Uterus (tissue), 4 donors: ENCODE measurements around the gene SORL1. TPM values are rescaled to one million over a fixed set of nuclear protein-coding genes. Genes with fewer than 3 reads are reported as not detected.

ENCODE experiments used
- DNase-seq, 2 donors: peaks; one replicate each; pipeline ENCODE4 v3.0.0-alpha.2; 2019 to 2020
- H3K27ac ChIP-seq, 2 donors: fragments of 200-600 bp; sonication (generic); 1 replicate in 1 of 2; 2 replicates in 1 of 2; pipeline ENCODE4 v1.5.1; 2016 to 2018
- H3K27me3 ChIP-seq, 2 donors: fragments of 200-600 bp; sonication (generic); one replicate each; pipeline ENCODE4 v1.5.1; 2018 to 2019; ENCODE audit warnings: control low read depth in 1 of 2
- H3K36me3 ChIP-seq, 2 donors: fragments of 200-600 bp; sonication (generic); one replicate each; pipeline ENCODE4 v1.5.1; 2019; ENCODE audit warnings: control low read depth in 1 of 2
- H3K4me1 ChIP-seq, 2 donors: fragments of 200-600 bp; sonication (generic); one replicate each; pipeline ENCODE4 v1.5.1; 2018 to 2019; ENCODE audit warnings: control low read depth in 1 of 2
- H3K4me3 ChIP-seq, 2 donors: fragments of 200-600 bp; sonication (generic); 1 replicate in 1 of 2; 2 replicates in 1 of 2; pipeline ENCODE4 v1.5.1; 2018 to 2019; ENCODE audit warnings: mild to moderate bottlenecking in 1 of 2
- H3K9me3 ChIP-seq, 2 donors: fragments of 200-600 bp; sonication (generic); one replicate each; pipeline ENCODE4 v1.5.1; 2019; ENCODE audit warnings: control low read depth in 1 of 2
- POLR2A ChIP-seq, 2 donors: fragments of 450-650 bp; IDR thresholded peaks; one replicate each; pipeline ENCODE4 v1.6.1; 2016; ENCODE audit warnings: antibody characterized with exemption in 2 of 2, mild to moderate bottlenecking in 1 of 2, moderate library complexity in 1 of 2
- intact Hi-C: fragments of 100-400 bp; cut with DNase I; formaldehyde crosslinking; loops from one replicate; pipeline ENCODE4 v1.15.1; 2023; ENCODE audit warnings: low total_unique reads
- total RNA-seq, 4 donors: library from RNA; depleted of rRNA in 3 of 4; stranded (reverse); fragments of >200 nt in 3 of 4; gene quantifications; one replicate each; pipeline versions ENCODE4 v1.1.0 to v1.2.4, GENCODE V29; 2014 to 2023
- TF ChIP-seq, protein P1 (sequence below), 4 experiments: fragments of 200-600 bp in 2 of 4; fragments of 450-650 bp in 2 of 4; sonication (generic) in 2 of 4; IDR thresholded peaks; one replicate each; pipeline ENCODE4 v1.5.1; 2016 to 2019; ENCODE audit warnings: antibody characterized with exemption in 4 of 4, mild to moderate bottlenecking in 2 of 4, moderate library complexity in 1 of 4
- donor health status: DM: yes; HTN: yes; CAD: no.

SORL1 gene
- total RNA-seq, 4 donors from 2014 or later, result 7.6 to 42.6 (median 17.2) TPM

DNA sequence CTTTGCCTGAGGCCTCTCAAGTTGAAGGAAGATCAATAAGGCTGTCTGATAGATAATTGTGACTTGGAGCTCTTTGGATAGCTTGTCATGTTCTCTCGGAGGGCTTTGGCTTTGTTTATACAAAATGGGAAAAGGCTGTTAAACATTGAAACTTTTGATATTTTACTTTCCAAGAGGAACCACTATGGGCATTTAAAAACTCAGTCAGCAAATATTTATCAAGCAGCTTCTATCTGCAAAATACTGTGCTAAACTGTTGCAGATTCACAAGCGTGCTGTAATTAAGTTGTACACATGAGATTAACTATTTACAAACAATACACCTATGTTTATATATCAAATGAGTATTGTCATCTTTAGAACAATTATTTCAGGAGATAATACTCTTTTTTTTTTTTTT lies 34.5 kb upstream of the SORL1 start:
- H3K4me1 ChIP-seq, result no peaks in the 10 kb centered on the region
- H3K27ac ChIP-seq, result no peak overlapping the region
- no peak overlapping the region for H3K4me3 ChIP-seq

GRCh38 chr11:121418625-121419114 lies 33.4 kb upstream of the SORL1 start:
- intact Hi-C loops, result no loop called here
- no peak for TF ChIP-seq POLR2A (IDR thresholded peaks at IDR 0.05)
- TF ChIP-seq, protein P1, sequence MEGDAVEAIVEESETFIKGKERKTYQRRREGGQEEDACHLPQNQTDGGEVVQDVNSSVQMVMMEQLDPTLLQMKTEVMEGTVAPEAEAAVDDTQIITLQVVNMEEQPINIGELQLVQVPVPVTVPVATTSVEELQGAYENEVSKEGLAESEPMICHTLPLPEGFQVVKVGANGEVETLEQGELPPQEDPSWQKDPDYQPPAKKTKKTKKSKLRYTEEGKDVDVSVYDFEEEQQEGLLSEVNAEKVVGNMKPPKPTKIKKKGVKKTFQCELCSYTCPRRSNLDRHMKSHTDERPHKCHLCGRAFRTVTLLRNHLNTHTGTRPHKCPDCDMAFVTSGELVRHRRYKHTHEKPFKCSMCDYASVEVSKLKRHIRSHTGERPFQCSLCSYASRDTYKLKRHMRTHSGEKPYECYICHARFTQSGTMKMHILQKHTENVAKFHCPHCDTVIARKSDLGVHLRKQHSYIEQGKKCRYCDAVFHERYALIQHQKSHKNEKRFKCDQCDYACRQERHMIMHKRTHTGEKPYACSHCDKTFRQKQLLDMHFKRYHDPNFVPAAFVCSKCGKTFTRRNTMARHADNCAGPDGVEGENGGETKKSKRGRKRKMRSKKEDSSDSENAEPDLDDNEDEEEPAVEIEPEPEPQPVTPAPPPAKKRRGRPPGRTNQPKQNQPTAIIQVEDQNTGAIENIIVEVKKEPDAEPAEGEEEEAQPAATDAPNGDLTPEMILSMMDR (IDR thresholded peaks at IDR 0.05), result no peak
- Histone ChIP-seq H3K36me3 (no peaks in the 10 kb centered on the region), H3K4me3 (no peak overlapping the region), H3K27me3 (no peaks in the 10 kb centered on the region), H3K9me3 (no peaks in the 10 kb centered on the region), H3K27ac (no peak overlapping the region), H3K4me1 (no peaks in the 10 kb centered on the region)
- DNase-seq, result no peak

More for the DNA sequence above, 34.5 kb upstream of the SORL1 start:
- TF ChIP-seq, protein P1 (IDR thresholded peaks at IDR 0.05), result no peak
- TF ChIP-seq POLR2A (IDR thresholded peaks at IDR 0.05), result no peak
- Histone ChIP-seq H3K36me3 (no peaks in the 10 kb centered on the region), H3K9me3 (no peaks in the 10 kb centered on the region), H3K27me3 (no peaks in the 10 kb centered on the region)
- no peak for DNase-seq
- intact Hi-C loops, result no loop called here

DNA sequence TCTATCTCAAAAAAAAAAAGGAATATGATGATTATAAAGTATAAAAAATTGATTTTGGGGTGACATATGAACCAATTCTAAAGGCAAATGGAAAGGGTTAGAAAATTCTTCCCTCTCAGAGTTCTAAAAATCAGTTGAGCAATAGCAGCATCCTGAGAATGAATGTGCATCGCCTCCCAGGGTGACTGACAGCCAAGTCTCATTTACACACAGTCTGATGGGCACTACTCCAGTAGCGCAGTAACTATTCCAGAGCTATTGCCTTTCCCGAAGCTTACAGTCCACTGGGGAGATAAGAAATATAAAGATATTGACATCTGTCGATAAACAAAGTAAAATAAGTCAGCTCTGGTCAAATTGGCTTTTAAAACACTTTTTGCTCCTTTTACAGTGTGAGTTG lies 32.3 kb upstream of the SORL1 start:
- no peaks in the 10 kb centered on the region for H3K9me3 ChIP-seq
- no peak overlapping the region for H3K27ac ChIP-seq
- no peaks in the 10 kb centered on the region for H3K27me3 ChIP-seq
- H3K36me3 ChIP-seq, result no peaks in the 10 kb centered on the region
- TF ChIP-seq, protein P1 (IDR thresholded peaks at IDR 0.05), result no peak
- no peak for TF ChIP-seq POLR2A (IDR thresholded peaks at IDR 0.05)
- no peak overlapping the region for H3K4me3 ChIP-seq
- intact Hi-C loops, result no loop called here
- no peaks in the 10 kb centered on the region for H3K4me1 ChIP-seq
- DNase-seq, result no peak

- no peak overlapping the region for H3K4me3 ChIP-seq
- H3K36me3 ChIP-seq, result no peaks in the 10 kb centered on the region
- no peaks in the 10 kb centered on the region for H3K4me1 ChIP-seq
- no peak overlapping the region for H3K27ac ChIP-seq
- DNase-seq, result no peak
- no peaks in the 10 kb centered on the region for H3K27me3 ChIP-seq
- intact Hi-C loops, result no loop called here
- H3K9me3 ChIP-seq, result no peaks in the 10 kb centered on the region
- no peak for TF ChIP-seq POLR2A (IDR thresholded peaks at IDR 0.05)
- TF ChIP-seq, protein P1 (IDR thresholded peaks at IDR 0.05), result no peak
Measured at GRCh38 chr11:121420398-121420797, 31.7 kb upstream of the SORL1 start.

- Histone ChIP-seq H3K4me3 (no peak overlapping the region), H3K27me3 (no peaks in the 10 kb centered on the region), H3K9me3 (no peaks in the 10 kb centered on the region), H3K4me1 (no peaks in the 10 kb centered on the region), H3K27ac (no peak overlapping the region), H3K36me3 (no peaks in the 10 kb centered on the region)
- no peak for DNase-seq
- intact Hi-C loops, result no loop called here
- TF ChIP-seq POLR2A (IDR thresholded peaks at IDR 0.05), result no peak
- TF ChIP-seq, protein P1 (IDR thresholded peaks at IDR 0.05), result no peak
Measured at GRCh38 chr11:121421149-121421901, 30.8 kb upstream of the SORL1 start.
